HG03460 (cell line): ENCODE results near the gene DCDC2.
"Not testable (repeated sequence)": the region's sequence is repeated elsewhere in the genome, so short reads cannot be mapped to it uniquely, and the experiment has no call there.

Experiments
- ATAC-seq: cut with Tn5 transposase; IDR thresholded peaks from one replicate; pipeline ENCODE4 v1.9.1; 2021; ENCODE audit not compliant: unreplicated experiment

The DCDC2 gene

DNA sequence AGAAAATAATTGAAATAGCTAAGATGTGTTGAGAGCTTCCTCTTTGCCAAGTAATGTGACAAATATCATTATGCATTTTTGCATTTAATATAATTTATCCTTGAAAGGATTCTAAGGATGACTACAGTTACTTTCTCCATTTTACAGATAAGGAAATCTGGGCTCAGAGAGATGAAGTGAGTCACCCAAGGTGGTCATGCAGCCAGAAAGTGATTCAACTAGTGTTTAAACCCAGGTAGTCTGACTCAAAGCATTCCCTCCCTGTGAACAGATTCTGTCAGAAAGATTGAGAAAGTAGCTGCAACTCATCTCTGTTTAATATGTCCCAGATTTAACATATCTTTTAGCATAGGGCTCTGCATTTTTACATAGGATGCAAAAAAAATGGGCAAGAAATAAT lies 203.7 kb downstream of the DCDC2 start:
- ATAC-seq: no peak

DNA sequence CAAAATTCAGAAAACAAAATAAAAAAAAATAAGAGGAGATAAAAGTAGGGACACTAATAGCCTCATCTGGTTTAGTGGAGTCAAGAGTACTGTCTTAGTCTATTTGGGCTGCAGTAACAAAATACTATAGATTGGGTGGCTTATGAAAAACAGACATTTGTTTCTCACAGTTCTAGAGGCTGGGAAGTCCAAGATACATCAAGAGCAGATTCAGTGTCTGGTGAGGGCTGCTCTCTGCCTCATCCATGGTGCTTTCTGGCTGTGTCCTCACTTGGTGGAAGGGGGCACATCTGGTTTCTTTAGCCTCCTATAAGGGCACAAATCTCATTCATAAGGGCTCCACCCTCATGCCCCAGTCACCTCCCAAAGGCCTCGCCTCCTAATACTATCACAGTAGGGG lies 205.8 kb downstream of the DCDC2 start:
- ATAC-seq: no peak

DNA sequence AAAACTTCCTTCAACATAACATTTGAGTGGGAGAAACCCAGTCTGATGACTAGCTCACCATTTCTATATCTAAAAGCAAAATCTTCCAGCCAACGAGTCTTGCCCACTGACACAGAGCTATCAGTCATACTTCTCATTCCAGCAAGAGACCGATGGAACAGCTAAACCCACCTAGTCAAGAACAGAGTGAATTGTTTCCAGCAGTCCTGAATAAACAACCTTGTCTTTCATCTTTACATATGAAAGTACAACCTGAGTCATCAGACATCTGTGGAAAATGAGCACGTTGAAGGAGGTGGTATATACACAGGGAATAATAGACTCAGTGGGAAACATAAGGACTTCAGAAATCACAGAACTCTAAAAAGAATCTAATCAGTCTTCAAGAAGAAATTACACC lies 208.0 kb downstream of the DCDC2 start:
- no peak for ATAC-seq

DNA sequence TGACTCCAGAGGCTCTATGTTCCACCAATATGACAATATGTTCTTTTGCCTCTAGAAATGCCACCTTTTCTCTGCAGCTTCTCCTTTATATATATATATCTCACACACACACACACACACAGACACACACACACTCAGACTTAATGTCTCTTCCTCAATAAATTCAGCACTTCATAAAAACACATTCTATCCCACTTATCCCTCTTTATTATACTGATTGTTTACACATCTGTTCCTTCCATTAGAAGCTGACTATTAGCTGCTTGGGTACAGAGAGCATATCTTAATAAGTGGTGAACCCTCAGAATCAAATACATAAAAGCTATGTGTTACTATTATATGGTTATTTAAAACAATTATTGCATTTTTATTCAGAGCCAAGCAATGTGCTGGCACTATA lies 208.6 kb downstream of the DCDC2 start:
- ATAC-seq: no peak

DNA sequence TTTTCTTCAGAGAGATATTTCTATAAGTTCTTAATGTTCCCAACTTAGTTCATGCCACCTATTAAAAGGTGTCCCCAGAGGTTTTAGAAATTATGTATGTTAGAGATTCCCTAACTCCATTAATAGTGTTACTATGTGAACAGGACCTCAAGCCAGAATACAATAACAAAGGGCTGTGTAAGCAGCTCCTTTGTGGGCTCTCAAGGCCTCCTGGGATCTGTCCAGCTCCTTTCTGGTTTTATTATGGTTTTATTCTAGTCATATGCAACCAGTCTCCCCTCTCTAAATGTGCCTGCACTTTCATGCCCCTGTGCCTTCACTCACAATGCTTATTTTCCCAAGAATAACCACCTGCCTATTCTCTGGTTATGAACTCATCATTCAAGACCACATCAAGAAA lies 209.2 kb downstream of the DCDC2 start:
- ATAC-seq: no peak

DNA sequence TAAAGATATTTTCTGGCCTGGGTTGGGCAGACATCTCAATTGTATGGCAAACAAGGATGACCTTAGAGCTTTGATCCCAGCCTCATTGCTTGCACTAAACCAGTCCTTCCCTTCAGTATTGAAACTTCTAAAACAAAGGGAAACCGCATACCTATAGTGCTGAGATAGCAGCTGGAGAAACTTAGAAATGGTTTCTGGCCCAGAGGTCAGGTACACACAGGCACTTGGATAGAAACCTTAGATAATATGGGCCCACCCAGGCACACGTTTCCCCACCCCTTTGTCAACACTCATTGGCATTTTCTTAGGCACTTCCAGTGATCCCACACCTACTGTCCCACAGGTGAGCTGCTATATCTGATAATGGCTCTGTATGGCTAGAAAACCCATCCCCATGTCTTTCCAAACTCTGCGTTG lies 209.7 kb downstream of the DCDC2 start:
- no peak for ATAC-seq

DNA sequence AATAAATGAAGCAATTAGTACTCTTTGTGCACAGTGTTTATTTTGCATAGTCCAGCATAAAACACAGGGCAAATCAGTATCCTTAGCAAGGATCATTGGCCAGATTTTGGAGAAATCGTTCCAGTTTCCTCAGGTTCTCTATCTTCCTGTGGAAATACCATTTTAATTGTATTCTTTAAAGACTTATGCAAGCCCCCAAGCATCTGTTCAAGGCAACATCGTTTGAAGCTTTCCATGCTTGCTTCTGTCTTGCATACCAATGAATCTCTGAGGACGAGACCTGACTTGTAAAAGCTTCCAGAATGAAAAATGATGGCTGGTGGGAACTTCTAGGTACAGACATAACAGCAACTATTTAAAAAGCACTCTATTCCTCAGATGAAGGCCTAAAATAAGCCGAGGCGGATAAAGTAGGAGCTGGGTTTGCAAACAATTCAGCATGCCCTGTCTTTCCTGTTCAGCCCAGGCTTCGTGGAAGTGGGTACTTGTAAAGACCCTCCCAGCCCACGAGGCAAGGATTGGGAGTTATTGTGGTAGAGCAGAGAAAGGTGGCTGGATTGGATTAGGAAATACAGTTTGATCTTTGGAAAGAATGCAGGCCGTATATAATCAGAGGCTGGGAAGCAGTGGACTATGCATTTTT lies 210.2 kb downstream of the DCDC2 start:
- ATAC-seq: no peak

DNA sequence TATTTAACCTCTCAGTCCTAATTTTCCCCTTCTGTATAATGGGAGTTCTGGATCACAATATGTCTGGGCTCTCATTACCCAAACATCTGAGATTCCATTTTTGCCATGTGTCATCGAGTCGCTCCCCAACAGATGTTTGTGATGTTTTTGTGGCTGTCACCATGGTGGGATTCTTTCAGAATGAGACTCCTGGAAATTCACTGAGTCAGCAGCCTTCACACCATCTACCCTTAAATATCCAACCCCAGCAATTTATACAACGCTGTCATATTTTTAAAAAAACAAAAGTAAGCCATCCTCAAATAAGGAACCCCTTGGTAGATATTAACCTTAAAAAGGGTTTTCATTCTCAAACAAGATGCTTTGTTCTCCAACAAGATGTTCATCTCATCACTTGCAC lies 211.0 kb downstream of the DCDC2 start:
- no peak for ATAC-seq

DNA sequence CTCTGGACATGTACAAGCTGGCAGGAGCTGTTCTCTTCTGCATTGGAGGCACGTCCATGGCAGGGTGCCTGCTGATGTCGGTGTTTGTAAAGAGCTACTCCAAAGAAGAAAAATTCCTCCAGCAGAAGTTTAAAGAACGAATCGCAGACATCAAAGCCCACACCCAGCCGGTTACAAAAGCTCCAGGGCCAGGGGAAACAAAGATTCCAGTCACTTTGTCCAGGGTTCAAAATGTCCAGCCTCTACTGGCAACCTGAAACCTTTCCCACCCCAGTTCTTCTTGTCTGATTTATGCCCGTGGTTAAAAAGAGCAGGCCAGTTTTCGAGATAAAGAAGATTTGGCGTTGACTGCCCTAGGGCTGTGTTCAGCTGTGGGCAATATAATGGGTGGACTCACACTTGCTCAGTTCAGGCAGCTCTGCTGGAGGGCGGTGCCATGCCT lies 212.1 kb downstream of the DCDC2 start:
- ATAC-seq: no peak

DNA sequence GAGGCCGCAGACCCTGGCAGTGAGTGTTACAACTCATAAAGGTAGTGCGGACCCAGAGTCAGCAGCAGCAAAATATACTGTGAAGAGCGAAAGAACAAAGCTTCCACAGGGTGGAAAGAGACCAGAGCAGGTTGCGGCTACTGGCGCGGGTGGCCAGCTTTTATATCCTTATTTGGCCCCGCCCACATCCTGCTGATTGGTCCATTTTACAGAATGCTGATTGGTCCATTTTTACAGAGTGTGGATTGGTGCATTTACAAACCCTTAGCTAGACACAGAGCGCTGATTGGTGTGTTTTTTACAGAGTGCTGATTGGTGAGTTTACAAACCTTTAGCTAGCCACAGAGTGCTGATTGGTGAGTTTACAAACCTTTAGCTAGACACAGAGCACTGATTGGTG lies 215.1 kb downstream of the DCDC2 start:
- not testable (repeated sequence) for ATAC-seq

DNA sequence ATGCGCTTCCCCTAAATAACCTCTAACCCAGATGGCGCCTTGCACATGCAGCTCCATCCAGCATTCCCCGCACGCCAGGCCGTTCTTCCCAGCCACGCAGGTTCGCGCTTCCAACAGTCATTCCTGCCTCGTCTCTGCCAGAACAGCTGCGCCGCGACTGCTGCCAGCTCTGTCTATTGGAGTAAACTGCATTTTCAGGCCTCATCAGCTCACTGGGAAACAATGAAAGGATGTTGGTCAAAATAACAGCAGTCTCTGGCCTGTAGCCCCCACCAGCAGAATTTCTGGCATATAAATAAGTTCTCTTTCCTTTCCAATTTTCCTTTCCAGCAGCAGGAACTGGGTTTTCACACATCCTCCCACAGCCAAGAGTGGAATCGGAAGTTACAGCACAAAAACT lies 217.3 kb downstream of the DCDC2 start:
- ATAC-seq: no peak

DNA sequence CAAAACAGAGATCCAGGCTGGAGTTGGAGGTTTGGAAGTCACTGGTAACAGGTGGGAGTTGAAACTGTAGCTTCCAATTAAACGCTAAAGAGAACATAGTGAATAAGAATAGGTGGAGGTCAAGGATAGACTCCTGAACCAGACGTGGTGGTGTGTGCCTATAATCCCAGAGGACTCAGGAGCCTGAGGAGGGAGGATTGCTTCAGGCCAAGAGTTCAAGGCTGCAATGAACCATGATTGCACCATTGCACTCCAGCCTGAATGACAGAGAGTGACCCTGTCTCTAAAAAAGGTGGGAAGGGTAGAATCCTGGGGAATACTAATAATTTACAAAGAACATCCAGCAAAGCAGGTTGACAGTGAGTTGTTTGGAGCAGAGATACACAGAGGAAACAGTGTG lies 218.2 kb downstream of the DCDC2 start:
- ATAC-seq: no peak

DNA sequence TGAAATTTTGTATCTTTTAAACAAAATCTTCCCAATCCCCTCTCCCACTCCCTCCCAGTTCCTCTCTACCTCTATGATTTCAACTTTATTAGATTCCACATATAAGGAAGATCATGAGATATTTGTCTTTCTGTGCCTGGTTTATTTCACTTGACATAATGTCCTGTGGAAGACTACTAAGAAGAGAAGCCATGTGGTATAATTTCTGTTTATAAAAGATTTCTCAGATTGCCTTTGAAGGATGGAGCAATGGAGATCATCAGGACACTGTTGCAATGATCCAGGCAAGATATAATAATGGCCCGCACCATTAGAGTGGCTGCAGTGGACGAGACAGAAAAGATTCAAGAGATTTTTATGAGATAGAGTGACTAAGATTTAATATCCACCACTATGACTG lies 218.8 kb downstream of the DCDC2 start:
- ATAC-seq: no peak

DNA sequence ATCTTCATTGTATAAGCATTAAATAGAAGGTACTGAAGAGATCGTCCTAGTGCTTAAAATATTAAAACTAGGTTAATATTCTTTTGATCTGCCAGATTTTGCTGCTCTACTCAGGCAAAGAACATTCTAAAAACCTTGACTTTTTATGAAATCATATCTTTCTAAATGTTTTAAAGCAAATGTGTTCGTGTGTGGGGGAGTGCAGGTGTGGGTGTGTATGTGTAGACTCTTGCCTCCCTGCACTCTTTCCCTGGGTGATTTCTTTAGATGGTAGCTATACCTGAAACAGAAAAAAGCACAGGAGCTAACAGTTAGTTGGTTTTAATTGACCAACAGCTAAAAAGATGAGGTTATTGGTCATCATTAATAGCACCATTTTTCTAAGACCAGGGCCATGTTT lies 226.1 kb downstream of the DCDC2 start:
- ATAC-seq: no peak

DNA sequence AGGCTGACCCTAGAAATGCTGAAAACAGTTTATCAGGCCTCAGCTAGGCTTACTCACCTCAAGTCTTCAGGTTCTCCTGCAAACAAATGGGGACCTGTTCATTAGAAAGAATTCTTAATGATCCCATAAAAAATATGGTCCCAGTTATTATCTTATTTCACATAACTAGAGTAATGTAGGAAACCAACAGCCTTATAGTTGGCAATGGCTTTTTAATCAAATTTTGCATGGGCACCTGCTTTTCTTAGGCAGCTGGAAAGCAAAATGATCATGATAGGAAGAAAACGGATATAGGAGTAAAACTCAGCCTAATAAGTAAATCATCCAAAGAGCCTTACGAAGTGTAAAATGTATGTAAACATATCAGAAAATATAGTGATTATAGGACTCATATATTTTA lies 230.5 kb downstream of the DCDC2 start:
- no peak for ATAC-seq

DNA sequence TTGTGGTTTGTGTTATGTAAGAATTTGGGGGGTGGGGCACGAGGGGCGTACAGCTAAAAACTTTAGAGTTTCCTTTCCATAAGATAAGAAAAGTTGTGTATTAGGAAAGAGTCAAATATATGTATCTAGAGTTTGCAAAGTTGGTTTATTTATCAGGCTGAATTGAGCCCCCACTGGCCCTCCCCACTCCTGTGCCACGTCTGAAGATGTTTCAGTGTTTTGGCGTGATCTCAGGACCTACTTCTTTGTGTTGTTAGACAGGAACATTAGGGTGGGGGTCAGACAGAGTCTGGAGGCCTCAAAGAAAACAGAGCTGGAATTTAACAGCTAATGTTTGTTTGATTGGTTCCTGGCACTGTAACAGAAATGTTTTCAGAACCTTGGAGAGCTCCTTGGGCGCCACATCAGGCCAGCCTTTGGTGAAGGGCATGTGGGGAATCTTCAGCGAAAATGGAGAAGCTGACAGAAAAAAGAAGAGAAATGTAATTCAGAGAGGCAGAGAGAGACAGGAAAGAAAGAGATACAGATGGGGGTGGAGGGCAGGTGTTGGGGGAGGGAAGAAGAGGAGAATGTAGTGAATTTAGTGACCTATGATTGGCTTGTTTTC lies 231.2 kb downstream of the DCDC2 start:
- no peak for ATAC-seq

DNA sequence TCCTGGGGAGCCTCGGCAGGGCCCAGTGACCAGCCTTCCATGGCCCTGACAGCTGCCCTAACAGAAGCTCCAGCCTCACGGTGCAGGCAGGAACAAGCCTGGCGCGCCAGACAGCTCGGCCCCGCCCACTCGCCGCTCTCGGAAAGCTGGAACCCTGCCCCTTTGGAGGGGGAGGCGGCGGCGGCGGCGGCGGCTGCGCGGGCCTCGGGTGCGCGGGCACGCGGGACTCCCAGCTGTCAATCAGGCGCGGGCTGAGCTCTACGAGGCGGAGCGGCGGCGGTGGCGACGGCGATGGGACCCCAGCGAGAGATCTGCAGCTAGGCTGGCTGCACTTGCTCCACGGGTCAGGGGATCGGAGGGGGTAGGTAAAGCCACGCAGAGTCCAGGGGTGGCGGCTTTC lies 231.9 kb downstream of the DCDC2 start, which contains the start of gene NRSN1:
Gene NRSN1 (plus strand): TSS at position 236 of the 400 bp plus-strand sequence. CDS start 8,113 bp downstream, outside the sequence.
- ATAC-seq: no peak

DNA sequence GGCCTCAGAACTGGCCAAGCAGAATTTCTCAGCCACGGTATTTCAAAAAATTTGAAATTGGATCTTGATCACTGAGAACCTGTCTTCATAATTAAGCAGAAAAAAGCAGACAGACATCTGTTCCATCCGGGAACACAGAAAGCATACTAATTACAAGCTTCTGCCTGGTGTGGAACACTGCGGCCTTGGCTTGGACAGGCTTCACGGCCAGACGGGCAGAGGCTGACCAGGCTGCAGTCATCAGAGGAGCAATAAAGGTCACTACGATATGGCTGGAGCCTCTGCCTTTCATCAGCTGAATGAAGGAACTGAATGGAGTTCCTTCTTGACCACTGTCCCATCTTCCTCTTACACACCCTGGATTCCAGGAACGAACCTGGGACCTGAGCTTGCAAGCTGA lies 235.7 kb downstream of the DCDC2 start:
- ATAC-seq: no peak
